SH-SY5Y (cell line): ENCODE measurements around the gene AOPEP.

Experiments used
- GATA2 ChIP-seq: IDR thresholded peaks from 2 replicates; pipeline ENCODE4 v1.6.1; 2011; ENCODE audit warnings: mild to moderate bottlenecking, low read depth, low read length
- GATA3 ChIP-seq: IDR thresholded peaks from 2 replicates; pipeline ENCODE4 v1.6.1; 2011; ENCODE audit warnings: low read depth, mild to moderate bottlenecking, low read length, moderate library complexity

- no peak for TF ChIP-seq GATA2
- TF ChIP-seq GATA3, result no peak
These were observed 26.7 kb upstream of the AOPEP start for GRCh38 chr9:94699715-94700373.
